GM12875 (cell line): ENCODE results near the gene C17orf114.

Experiments
- H3K4me3 ChIP-seq: one replicate; pipeline ENCODE4 v1.5.1; 2011; ENCODE audit warnings: low read depth, low read length, control low read depth
- TF ChIP-seq, protein P1 (sequence below): IDR thresholded peaks from 2 replicates; pipeline ENCODE4 v1.5.1; 2011; ENCODE audit warnings: low read depth, mild to moderate bottlenecking, control low read depth, inconsistent platforms, low read length, moderate library complexity, borderline replicate concordance; ENCODE audit not compliant: insufficient read depth

Gene C17orf114

DNA sequence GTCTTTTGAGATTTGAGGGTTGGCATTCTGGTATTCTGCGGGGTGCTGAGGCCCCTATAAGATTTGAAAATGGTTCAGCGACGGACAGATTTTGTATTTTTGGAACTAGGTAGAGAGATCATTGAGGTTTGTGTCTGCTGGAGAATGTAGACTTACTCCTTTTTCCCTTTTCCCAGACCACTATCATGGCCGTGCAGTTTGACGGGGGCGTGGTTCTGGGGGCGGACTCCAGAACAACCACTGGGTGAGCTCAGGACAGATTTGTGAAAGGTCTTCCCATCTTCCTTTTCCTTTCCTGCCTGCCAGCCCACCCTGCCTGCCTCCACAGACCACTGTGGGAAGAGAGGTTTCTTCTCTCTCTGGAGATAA lies 5.6 kb downstream of the C17orf114 start:
- H3K4me3 ChIP-seq = peak overlapping the region; percentile 70
- TF ChIP-seq, protein P1, sequence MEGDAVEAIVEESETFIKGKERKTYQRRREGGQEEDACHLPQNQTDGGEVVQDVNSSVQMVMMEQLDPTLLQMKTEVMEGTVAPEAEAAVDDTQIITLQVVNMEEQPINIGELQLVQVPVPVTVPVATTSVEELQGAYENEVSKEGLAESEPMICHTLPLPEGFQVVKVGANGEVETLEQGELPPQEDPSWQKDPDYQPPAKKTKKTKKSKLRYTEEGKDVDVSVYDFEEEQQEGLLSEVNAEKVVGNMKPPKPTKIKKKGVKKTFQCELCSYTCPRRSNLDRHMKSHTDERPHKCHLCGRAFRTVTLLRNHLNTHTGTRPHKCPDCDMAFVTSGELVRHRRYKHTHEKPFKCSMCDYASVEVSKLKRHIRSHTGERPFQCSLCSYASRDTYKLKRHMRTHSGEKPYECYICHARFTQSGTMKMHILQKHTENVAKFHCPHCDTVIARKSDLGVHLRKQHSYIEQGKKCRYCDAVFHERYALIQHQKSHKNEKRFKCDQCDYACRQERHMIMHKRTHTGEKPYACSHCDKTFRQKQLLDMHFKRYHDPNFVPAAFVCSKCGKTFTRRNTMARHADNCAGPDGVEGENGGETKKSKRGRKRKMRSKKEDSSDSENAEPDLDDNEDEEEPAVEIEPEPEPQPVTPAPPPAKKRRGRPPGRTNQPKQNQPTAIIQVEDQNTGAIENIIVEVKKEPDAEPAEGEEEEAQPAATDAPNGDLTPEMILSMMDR = no peak

GRCh38 chr17:4795168-4795567 lies 7.0 kb downstream of the C17orf114 start:
- TF ChIP-seq, protein P1 = no peak
- no peak overlapping the region for H3K4me3 ChIP-seq

DNA sequence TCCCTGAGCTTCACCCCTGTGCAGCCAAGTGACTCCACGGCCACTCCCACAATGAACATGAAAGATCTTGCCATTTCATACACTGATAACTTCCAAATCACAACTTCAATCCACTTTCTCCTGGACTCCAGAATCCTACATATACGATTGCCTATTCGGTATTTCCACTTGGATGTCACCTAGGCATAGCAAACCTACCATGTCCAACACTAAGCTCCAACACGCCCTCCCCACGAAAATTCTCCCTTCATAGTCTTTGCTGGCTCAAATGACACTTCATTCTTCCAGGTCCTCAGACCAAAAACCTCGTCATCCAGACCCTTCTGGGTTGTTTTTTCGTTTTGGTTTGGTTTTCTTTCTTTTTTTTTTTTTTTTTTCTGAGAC lies 11.4 kb downstream of the C17orf114 start:
- peak overlapping the region; percentile 63 for H3K4me3 ChIP-seq
- TF ChIP-seq, protein P1 = no peak

- H3K4me3 ChIP-seq = peak overlapping the region; percentile 63
- TF ChIP-seq, protein P1 = peak; percentile 97
These were observed 12.0 kb downstream of the C17orf114 start for GRCh38 chr17:4789951-4790704.

- TF ChIP-seq, protein P1 = no peak
- peak overlapping the region; percentile 63 for H3K4me3 ChIP-seq
These were observed 12.5 kb downstream of the C17orf114 start for GRCh38 chr17:4789701-4789950.

- H3K4me3 ChIP-seq = peak within 1 kb of the TSS; percentile 63
- TF ChIP-seq, protein P1 = no peak
These were observed 13.1 kb downstream of the C17orf114 start, which contains the start of gene GLTPD2 for GRCh38 chr17:4788807-4789700. Gene GLTPD2 (plus strand): TSS chr17:4788964. CDS start chr17:4789012, 48 bp downstream.
